Upper lobe of right lung (tissue), 1 donor: ENCODE measurements around the gene FCHSD2. TPM values are rescaled to one million over a fixed set of nuclear protein-coding genes. Genes with fewer than 3 reads are reported as not detected.
"Not testable (repeated sequence)": the region's sequence is repeated elsewhere in the genome, so short reads cannot be mapped to it uniquely, and the experiment has no call there.

Source experiments
- ATAC-seq: fragments of 200-7000 bp; cut with Tn5 transposase; one replicate; pipeline ENCODE4 v1.9.1; 2020; ENCODE audit warnings: mild to moderate bottlenecking, moderate library complexity
- DNase-seq: peaks from one replicate; pipeline ENCODE4 v3.0.0-alpha.2; 2020
- H3K27ac ChIP-seq: fragments of 200-600 bp; one replicate; pipeline ENCODE4 v1.8.0; 2022
- H3K27me3 ChIP-seq: fragments of 200-600 bp; one replicate; pipeline ENCODE4 v1.8.0; 2022; ENCODE audit warnings: mild to moderate bottlenecking
- H3K36me3 ChIP-seq: fragments of 200-600 bp; one replicate; pipeline ENCODE4 v1.8.0; 2022
- H3K4me1 ChIP-seq: fragments of 200-600 bp; one replicate; pipeline ENCODE4 v1.8.0; 2022
- H3K4me3 ChIP-seq: fragments of 200-600 bp; one replicate; pipeline ENCODE4 v1.8.0; 2022; ENCODE audit warnings: mild to moderate bottlenecking
- H3K9me3 ChIP-seq: fragments of 200-600 bp; one replicate; pipeline ENCODE4 v1.8.0; 2022
- intact Hi-C: fragments of 100-400 bp; cut with DNase I; formaldehyde crosslinking; loops from one replicate; pipeline ENCODE4 v1.11.0; 2022
- total RNA-seq: library from RNA; stranded (reverse); fragmentation: NEBNext Ultra II Directional; extraction: Animal tissue kit (Norgen Biotek cat#: 25700); gene quantifications from one replicate; pipeline ENCODE4 v1.2.1, GENCODE V29; 2021
- TF ChIP-seq, protein P1 (sequence below): fragments of 200-600 bp; IDR thresholded peaks from one replicate; pipeline ENCODE4 v1.8.0; 2022; ENCODE audit warnings: antibody characterized with exemption
- donor health status: DM: no; HTN: yes; CAD: no; lungs with severe emphysema.

FCHSD2 gene
- total RNA-seq, 1 donor from 2014 or later = 71.2 TPM

DNA sequence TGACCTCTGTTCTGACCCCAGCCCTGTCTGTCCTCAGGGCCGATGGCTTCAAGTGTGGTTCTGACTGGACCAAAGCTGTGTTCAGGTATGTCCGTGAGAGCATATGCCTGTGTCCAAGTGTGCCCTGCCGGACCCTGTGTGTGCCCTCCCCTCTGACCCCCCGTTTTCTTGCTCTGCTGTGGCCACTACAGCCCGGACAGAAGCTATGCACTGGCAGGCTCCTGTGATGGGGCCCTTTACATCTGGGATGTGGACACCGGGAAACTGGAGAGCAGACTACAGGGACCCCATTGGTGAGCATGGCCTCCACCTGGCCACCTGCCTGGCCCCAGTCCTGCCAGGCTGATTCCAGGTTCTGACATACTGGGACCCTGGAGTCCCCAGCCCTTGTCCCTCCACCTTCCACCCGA lies 313.4 kb downstream of the FCHSD2 start:
- intact Hi-C loops = no loop called here
- H3K27ac ChIP-seq = peak overlapping the region; percentile 58
- ATAC-seq (no peak), DNase-seq (no peak)
- H3K9me3 ChIP-seq = no peaks in the 10 kb centered on the region
- H3K4me3 ChIP-seq = no peak overlapping the region
- H3K36me3 ChIP-seq = peaks cover 22% of the 10 kb centered on the region
- TF ChIP-seq, protein P1, sequence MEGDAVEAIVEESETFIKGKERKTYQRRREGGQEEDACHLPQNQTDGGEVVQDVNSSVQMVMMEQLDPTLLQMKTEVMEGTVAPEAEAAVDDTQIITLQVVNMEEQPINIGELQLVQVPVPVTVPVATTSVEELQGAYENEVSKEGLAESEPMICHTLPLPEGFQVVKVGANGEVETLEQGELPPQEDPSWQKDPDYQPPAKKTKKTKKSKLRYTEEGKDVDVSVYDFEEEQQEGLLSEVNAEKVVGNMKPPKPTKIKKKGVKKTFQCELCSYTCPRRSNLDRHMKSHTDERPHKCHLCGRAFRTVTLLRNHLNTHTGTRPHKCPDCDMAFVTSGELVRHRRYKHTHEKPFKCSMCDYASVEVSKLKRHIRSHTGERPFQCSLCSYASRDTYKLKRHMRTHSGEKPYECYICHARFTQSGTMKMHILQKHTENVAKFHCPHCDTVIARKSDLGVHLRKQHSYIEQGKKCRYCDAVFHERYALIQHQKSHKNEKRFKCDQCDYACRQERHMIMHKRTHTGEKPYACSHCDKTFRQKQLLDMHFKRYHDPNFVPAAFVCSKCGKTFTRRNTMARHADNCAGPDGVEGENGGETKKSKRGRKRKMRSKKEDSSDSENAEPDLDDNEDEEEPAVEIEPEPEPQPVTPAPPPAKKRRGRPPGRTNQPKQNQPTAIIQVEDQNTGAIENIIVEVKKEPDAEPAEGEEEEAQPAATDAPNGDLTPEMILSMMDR = no peak
- peaks cover 20% of the 10 kb centered on the region for H3K4me1 ChIP-seq
- H3K27me3 ChIP-seq = no peaks in the 10 kb centered on the region

DNA sequence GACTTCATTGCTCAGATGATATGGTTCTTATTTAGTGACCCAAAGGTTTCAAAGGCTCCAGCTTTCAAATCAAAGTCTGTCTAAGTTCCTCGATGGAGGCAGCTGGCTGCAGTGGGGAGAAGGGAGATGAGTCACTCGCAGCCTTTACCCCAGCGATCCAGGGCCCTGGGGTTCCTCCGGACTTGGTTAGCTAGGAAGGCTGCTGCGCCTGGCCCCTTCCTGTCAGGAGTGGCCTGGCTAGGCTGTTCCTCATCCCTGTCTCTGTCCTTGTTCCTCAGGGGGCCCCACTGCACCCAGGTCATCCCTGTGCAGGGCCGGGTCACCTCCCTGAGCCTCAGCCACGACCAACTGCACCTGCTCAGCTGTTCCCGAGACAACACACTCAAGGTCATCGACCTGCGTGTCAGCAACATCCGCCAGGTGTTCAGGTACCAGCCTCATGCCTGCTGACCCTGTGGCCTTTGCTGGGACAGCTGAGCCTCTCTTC lies 314.0 kb downstream of the FCHSD2 start:
- DNase-seq = peak; percentile 67
- peak; percentile 33 for ATAC-seq
- TF ChIP-seq, protein P1 = no peak
- H3K9me3 ChIP-seq = no peaks in the 10 kb centered on the region
- H3K36me3 ChIP-seq = peaks cover 23% of the 10 kb centered on the region
- no peak overlapping the region for H3K4me3 ChIP-seq
- H3K27me3 ChIP-seq = no peaks in the 10 kb centered on the region
- peak overlapping the region; percentile 58 for H3K27ac ChIP-seq
- H3K4me1 ChIP-seq = peaks cover 20% of the 10 kb centered on the region
- intact Hi-C loops = no loop called here

DNA sequence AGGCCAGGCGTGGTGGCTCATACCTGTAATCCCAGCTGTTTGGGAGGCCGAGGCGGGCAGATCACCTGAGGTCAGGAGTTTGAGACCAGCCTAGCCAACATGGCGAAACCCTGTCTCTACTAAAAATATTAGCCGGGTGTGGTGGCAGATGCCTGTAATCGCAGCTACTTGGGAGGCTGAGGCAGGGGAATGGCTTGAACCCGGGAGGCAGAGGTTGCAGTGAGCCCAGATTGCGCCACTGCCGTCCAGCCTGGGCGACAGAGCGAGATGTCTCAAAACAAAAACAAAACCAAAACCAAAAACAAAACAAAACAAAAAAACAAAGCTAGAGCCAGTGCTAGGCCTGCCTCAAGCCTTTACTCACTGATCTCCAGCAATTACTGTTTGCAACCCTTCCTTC lies 314.5 kb downstream of the FCHSD2 start:
- intact Hi-C loops, H3K9me3 ChIP-seq, H3K27me3 ChIP-seq, H3K4me3 ChIP-seq, ATAC-seq, DNase-seq: not testable (repeated sequence)
- Histone ChIP-seq H3K4me1 (peaks cover 20% of the 10 kb centered on the region), H3K36me3 (peaks cover 24% of the 10 kb centered on the region), H3K27ac (peak overlapping the region; percentile 58)

DNA sequence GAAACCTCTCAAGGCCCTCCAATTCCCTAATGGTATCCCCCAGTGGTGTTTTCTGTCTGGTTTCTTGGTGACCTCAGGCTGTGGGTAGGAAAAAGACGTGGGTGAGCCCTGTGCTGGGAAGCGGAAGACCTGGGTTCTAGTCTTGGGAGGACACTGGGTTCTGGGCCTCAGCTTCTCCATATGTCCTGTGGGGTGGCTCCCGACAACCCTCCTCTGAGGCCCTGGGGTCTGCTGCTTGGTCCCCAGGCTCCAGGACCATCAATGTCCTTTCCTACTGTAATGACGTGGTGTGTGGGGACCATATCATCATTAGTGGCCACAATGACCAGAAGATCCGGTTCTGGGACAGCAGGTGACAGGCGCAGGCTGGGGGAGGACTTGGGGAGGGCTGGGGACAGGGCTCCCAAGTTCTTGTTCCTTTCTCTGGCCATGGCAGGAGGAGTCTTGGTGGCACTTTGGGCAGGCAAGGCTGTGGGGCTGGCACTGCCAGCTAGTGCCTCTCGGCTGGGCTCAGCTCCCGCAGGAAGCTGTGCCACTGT lies 315.1 kb downstream of the FCHSD2 start:
- DNase-seq (no peak), ATAC-seq (no peak)
- Histone ChIP-seq H3K4me3 (no peak overlapping the region), H3K4me1 (peaks cover 17% of the 10 kb centered on the region), H3K36me3 (peaks cover 27% of the 10 kb centered on the region), H3K27ac (no peak overlapping the region), H3K27me3 (no peaks in the 10 kb centered on the region), H3K9me3 (no peaks in the 10 kb centered on the region)
- intact Hi-C loops = no loop called here
- TF ChIP-seq, protein P1 = no peak

DNA sequence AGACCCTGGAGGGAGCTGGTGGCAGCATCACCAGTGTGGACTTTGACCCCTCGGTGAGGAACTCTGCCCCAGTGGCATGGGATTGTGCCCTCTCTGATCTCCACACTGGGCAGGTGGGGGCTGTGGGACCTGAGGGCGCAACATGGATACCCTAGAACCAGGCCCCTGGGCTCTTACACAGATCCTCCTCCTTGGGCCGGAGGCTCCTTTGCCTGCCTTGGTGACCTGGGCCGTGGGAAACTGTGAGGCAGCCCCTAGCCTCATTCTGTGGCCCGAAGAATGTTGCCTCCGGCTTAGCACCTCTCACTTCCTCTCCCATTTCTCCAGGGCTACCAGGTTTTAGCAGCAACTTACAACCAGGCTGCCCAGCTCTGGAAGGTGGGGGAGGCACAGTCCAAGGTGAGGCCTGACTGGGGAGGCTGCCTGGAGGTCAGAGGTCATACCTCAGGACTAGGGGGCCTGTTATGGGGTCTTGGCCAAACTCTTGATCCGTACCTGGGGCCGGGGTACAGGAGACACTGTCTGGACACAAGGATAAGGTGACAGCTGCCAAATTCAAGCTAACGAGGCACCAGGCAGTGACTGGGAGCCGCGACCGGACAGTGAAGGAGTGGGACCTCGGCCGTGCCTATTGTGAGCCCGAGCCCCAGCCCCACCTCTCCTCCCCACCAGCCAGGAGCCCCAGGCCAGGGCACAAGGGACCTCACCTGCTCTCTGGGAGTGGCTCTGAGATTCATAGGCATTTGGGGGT lies 315.8 kb downstream of the FCHSD2 start:
- Histone ChIP-seq H3K9me3 (no peaks in the 10 kb centered on the region), H3K27ac (no peak overlapping the region), H3K4me1 (peaks cover 16% of the 10 kb centered on the region), H3K27me3 (no peaks in the 10 kb centered on the region), H3K4me3 (no peak overlapping the region), H3K36me3 (peaks cover 27% of the 10 kb centered on the region)
- ATAC-seq (no peak), DNase-seq (peak; percentile 63)
- intact Hi-C loops = no loop called here
- TF ChIP-seq, protein P1 = no peak

DNA sequence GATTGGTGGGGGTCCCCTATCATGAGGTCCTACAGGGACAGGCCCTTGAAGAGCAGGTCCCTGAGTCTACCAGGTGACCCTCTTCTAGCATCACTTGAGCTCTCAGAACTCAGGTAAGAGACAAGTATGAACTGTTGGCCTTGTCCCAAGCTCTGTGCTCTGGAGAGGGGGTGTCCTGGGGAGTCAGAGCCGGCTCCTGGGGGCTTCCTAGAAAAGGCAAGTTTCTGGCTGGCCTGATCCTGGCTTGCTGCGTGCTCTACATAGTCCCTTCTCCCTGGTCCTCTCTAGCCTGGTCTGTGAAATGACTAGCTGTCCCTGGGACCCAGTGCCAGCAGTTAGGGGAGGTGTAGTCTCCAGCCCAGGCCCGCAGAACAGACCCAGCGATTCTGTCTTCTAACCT lies 316.5 kb downstream of the FCHSD2 start:
- TF ChIP-seq, protein P1 = no peak
- ATAC-seq = no peak
- no peaks in the 10 kb centered on the region for H3K9me3 ChIP-seq
- no peaks in the 10 kb centered on the region for H3K27me3 ChIP-seq
- no peak overlapping the region for H3K4me3 ChIP-seq
- peaks cover 20% of the 10 kb centered on the region for H3K4me1 ChIP-seq
- no peak for DNase-seq
- intact Hi-C loops = no loop called here
- H3K36me3 ChIP-seq = peaks cover 29% of the 10 kb centered on the region
- no peak overlapping the region for H3K27ac ChIP-seq
